ENCODE results near the gene PALS1. TPM values are rescaled to one million over a fixed set of nuclear protein-coding genes. Genes with fewer than 3 reads are reported as not detected.

PALS1 gene
- total and polyA plus RNA-seq, 2 donors from 2014 or later, result 20.6 to 33.3 TPM

- TF ChIP-seq CTCF (IDR thresholded peaks at IDR 0.05; ENCODE audit: borderline replicate concordance, extremely low read depth, insufficient read depth), result no peak
- H3K9ac ChIP-seq (ENCODE audit: low read length in 3 of 3), result no peak overlapping the region
- intact Hi-C loops (cut with DNase I), result no loop called here
- H3K9me3 ChIP-seq (ENCODE audit: control insufficient read depth in 2 of 3, insufficient read depth in 1 of 3, low read length in 3 of 3), result no peaks in the 10 kb centered on the region
- H3K36me3 ChIP-seq (ENCODE audit: control insufficient read depth in 2 of 3, insufficient read depth in 3 of 3, low read length in 3 of 3), result no peaks in the 10 kb centered on the region
- no peaks in the 10 kb centered on the region for H3K27me3 ChIP-seq (ENCODE audit: control insufficient read depth, insufficient read depth, low read length)
- no peak for DNase-seq
- no peaks in the 10 kb centered on the region for H3K4me1 ChIP-seq (ENCODE audit: control insufficient read depth in 2 of 3, insufficient read depth in 2 of 3, low read depth in 1 of 3, low read length in 3 of 3)
- H3K27ac ChIP-seq (ENCODE audit: low read depth in 2 of 2, low read length in 2 of 2), result no peak overlapping the region
- no peak for FAIRE-seq
- no peak overlapping the region for H3K4me3 ChIP-seq (ENCODE audit: low read length in 3 of 3)
Observed at GRCh38 chr14:67221248-67221981, 19.8 kb upstream of the PALS1 start.

GRCh38 chr14:67221982-67222328 lies 19.3 kb upstream of the PALS1 start:
- intact Hi-C loops (cut with DNase I), result no loop called here
- no peaks in the 10 kb centered on the region for H3K9me3 ChIP-seq (ENCODE audit: control insufficient read depth in 2 of 3, insufficient read depth in 1 of 3, low read length in 3 of 3)
- no peaks in the 10 kb centered on the region for H3K27me3 ChIP-seq (ENCODE audit: control insufficient read depth, insufficient read depth, low read length)
- TF ChIP-seq CTCF (IDR thresholded peaks at IDR 0.05; ENCODE audit: borderline replicate concordance, extremely low read depth, insufficient read depth), result no peak
- no peak overlapping the region for H3K9ac ChIP-seq (ENCODE audit: low read length in 3 of 3)
- FAIRE-seq (no peak), DNase-seq (no peak)
- no peak overlapping the region for H3K4me3 ChIP-seq (ENCODE audit: low read length in 3 of 3)
- no peak overlapping the region for H3K27ac ChIP-seq (ENCODE audit: low read depth in 2 of 2, low read length in 2 of 2)
- H3K4me1 ChIP-seq (ENCODE audit: control insufficient read depth in 2 of 3, insufficient read depth in 2 of 3, low read depth in 1 of 3, low read length in 3 of 3), result no peaks in the 10 kb centered on the region
- H3K36me3 ChIP-seq (ENCODE audit: control insufficient read depth in 2 of 3, insufficient read depth in 3 of 3, low read length in 3 of 3), result no peaks in the 10 kb centered on the region

- intact Hi-C loops (cut with DNase I), result no loop called here
- H3K9me3 ChIP-seq (ENCODE audit: control insufficient read depth in 2 of 3, insufficient read depth in 1 of 3, low read length in 3 of 3), result no peaks in the 10 kb centered on the region
- no peak for DNase-seq
Observed at GRCh38 chr14:67225523-67225922, 15.7 kb upstream of the PALS1 start.

More at GRCh38 chr14:67225523-67225922, 15.7 kb upstream of the PALS1 start:
- FAIRE-seq, result no peak
- Histone ChIP-seq H3K4me1 (ENCODE audit: control insufficient read depth in 2 of 3, insufficient read depth in 2 of 3, low read depth in 1 of 3, low read length in 3 of 3) (no peaks in the 10 kb centered on the region), H3K9ac (ENCODE audit: low read length in 3 of 3) (no peak overlapping the region), H3K4me3 (ENCODE audit: low read length in 3 of 3) (no peak overlapping the region), H3K27ac (ENCODE audit: low read depth in 2 of 2, low read length in 2 of 2) (no peak overlapping the region), H3K27me3 (ENCODE audit: control insufficient read depth, insufficient read depth, low read length) (no peaks in the 10 kb centered on the region), H3K36me3 (ENCODE audit: control insufficient read depth in 2 of 3, insufficient read depth in 3 of 3, low read length in 3 of 3) (no peaks in the 10 kb centered on the region)
- TF ChIP-seq CTCF (IDR thresholded peaks at IDR 0.05; ENCODE audit: borderline replicate concordance, extremely low read depth, insufficient read depth), result no peak

Measured in kidney (tissue), 14 donors.